IgD-negative memory B cell (primary cell): ENCODE data around the gene UTP11. TPM values are rescaled to one million over a fixed set of nuclear protein-coding genes. Genes with fewer than 3 reads are reported as not detected.

ENCODE experiments used
- H3K27ac Mint-ChIP-seq, 3 donors: one replicate each; pipeline ENCODE4 v1.8.0; 2020 to 2022; ENCODE audit warnings: mild to moderate bottlenecking in 3 of 3, mixed read lengths in 3 of 3, moderate library complexity in 1 of 3
- H3K27me3 Mint-ChIP-seq: one replicate; pipeline ENCODE4 v1.8.0; 2021; ENCODE audit warnings: mixed read lengths
- H3K36me3 Mint-ChIP-seq: one replicate; pipeline ENCODE4 v1.8.0; 2020; ENCODE audit warnings: mild to moderate bottlenecking, mixed read lengths
- H3K4me1 Mint-ChIP-seq, 3 donors: one replicate each; pipeline ENCODE4 v1.8.0; 2020 to 2022; ENCODE audit warnings: mixed read lengths in 3 of 3, mild to moderate bottlenecking in 1 of 3
- H3K4me3 Mint-ChIP-seq, 4 donors: one replicate each; pipeline ENCODE4 v1.8.0; 2020 to 2022; ENCODE audit warnings: mild to moderate bottlenecking in 4 of 4, mixed read lengths in 4 of 4, moderate library complexity in 3 of 4
- H3K9me3 Mint-ChIP-seq, 3 donors: one replicate each; pipeline ENCODE4 v1.8.0; 2020 to 2021; ENCODE audit warnings: mixed read lengths in 3 of 3, mild to moderate bottlenecking in 1 of 3
- polyA plus RNA-seq: library from polyadenylated mRNA; unstranded; fragments of 300-500 nt; fragmentation: Illumina TruSeq; gene quantifications from one replicate; pipeline ENCODE4 v1.2.3, GENCODE V29; 2021

The UTP11 gene
- polyA plus RNA-seq, 1 donor from 2014 or later: 18.9 TPM

DNA sequence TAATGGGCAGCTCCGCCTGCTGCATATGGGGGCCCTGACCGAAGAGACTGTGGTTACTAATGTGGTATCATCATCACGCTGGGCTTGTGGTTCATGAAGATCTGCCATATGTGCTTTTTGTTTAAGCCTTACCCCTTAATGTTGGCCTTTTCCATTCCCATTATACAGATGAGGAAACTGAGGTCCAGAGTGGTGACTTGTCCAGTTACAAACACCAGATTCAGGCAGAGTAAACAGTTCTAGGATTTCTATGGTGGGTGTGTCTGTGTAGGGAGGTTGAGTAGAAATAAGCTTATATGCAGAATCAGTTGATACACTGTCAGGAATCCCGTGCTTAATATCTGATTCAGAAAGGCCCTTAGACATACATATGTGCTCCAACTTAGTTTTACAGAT lies 691 bp downstream of the UTP11 start:
- peaks cover 0 to 4% (median 0%) of the 10 kb centered on the region in 3 donors for H3K9me3 Mint-ChIP-seq
- peak overlapping the region; percentile 90 to 100 (median 99) for H3K27ac Mint-ChIP-seq
- H3K27me3 Mint-ChIP-seq: no peaks in the 10 kb centered on the region
- H3K4me1 Mint-ChIP-seq: peaks cover 16 to 18% (median 18%) of the 10 kb centered on the region in 3 donors
- H3K4me3 Mint-ChIP-seq: peak overlapping the region; percentile 97 to 99 (median 98)
- H3K36me3 Mint-ChIP-seq: peaks cover 2% of the 10 kb centered on the region

GRCh38 chr1:38014171-38014570 lies 1.6 kb downstream of the UTP11 start:
- Mint-ChIP-seq H3K27ac (no peak overlapping the region), H3K4me1 (peaks cover 16 to 18% (median 18%) of the 10 kb centered on the region in 3 donors), H3K4me3 (peak overlapping the region in 3 of 4 donors; percentile 98 to 99 (median 99)), H3K27me3 (no peaks in the 10 kb centered on the region), H3K9me3 (peaks cover 0 to 4% (median 0%) of the 10 kb centered on the region in 3 donors), H3K36me3 (peaks cover 6% of the 10 kb centered on the region)

DNA sequence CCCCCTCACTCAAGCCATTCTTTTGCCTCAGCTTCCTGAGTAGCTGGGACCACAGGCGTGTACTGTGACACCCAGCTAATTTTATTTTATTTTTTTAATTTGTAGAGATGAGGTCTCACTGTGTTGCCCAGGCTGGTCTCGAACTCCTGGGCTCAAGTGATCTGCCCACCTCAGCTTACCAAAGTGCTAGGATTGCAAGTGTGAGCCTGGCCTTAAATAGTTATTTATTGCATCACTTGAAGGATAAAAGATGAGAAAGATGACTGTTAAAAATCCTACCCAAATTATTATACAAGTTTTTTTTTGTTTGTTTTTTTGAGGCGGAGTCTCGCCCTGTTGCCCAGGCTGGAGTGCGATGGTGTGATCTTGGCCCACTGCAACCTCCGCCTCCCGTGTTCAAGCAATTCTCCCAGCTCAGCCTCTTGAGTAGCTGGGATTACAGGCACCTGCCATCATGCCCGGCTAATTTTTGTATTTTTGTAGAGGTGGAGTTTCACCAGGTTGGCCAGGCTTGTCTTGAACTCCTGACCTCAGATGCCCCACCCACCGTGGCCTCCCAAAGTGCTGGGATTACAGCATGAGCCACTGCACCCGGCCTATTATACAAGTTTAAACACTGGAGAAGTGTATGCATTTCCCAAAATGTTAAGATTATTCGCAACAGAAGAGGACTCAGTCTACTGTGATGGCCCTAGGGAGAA lies 2.3 kb downstream of the UTP11 start:
- H3K9me3 Mint-ChIP-seq: peaks cover 0 to 4% (median 0%) of the 10 kb centered on the region in 3 donors
- H3K4me1 Mint-ChIP-seq: peaks cover 16 to 18% (median 18%) of the 10 kb centered on the region in 3 donors
- H3K27me3 Mint-ChIP-seq: no peaks in the 10 kb centered on the region
- H3K27ac Mint-ChIP-seq: peak overlapping the region in 1 of 3 donors; percentile 35
- H3K36me3 Mint-ChIP-seq: peaks cover 7% of the 10 kb centered on the region
- peak overlapping the region in 2 of 4 donors; percentile 66 to 84 for H3K4me3 Mint-ChIP-seq

DNA sequence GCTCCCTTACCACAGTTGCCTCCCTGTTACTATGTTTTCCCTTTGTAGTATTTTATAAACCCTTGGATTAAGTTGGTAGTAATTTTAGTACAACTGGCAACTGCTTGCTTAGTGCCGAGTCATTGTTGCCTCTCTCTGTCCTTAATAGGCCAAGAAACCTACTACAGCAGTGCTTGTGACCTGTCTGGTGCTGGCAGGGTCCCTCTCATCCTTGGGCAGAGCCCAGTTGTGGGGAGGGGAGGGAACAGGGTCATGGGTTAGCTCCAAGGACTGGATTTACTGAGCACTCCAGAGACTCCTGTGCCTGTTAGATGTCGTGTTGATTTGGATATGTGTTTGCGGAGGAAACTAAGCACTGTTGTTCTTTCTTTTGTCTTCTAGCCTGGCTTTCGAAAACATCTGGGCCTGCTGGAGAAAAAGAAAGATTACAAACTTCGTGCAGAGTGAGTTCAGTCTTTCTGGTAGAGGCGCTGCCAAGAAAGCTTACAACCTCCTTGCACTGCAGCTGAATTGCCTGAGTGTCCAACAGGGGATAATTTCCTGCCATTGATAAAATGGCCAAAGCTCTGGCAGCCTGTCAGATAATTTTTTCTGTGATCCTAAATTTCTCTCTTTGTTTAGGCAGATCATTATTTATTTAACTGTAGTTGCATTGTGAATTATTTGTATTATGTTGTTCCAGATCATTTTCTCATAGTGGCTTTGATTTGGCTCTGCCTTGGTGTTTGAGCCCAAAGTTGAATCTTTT lies 3.6 kb downstream of the UTP11 start:
- peaks cover 0 to 4% (median 0%) of the 10 kb centered on the region in 3 donors for H3K9me3 Mint-ChIP-seq
- H3K4me3 Mint-ChIP-seq: peak overlapping the region in 1 of 4 donors; percentile 12
- peaks cover 16 to 18% (median 18%) of the 10 kb centered on the region in 3 donors for H3K4me1 Mint-ChIP-seq
- H3K27me3 Mint-ChIP-seq: no peaks in the 10 kb centered on the region
- peaks cover 7% of the 10 kb centered on the region for H3K36me3 Mint-ChIP-seq
- H3K27ac Mint-ChIP-seq: no peak overlapping the region

DNA sequence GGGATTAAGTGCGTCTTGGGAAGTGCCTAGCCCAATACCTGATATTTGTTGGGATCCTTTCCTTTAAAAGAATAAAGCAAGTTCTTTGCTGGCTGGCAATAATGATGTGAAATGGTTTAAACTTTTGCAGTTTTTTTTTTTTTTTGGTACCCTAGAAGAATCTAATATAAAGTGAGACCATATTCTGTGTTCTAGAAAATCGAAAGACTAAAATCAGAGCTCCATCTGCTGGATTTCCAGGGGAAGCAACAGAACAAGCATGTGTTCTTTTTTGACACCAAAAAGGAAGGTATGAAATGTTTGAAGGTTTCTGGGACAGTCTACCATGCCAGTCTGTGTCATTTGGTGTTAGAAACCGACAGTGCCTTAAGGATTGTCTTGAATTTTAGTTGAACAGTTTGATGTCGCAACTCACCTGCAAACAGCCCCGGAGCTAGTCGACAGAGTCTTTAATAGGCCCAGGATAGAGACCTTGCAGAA lies 6.4 kb downstream of the UTP11 start:
- Mint-ChIP-seq H3K4me1 (peaks cover 0 to 6% (median 4%) of the 10 kb centered on the region in 3 donors), H3K27me3 (no peaks in the 10 kb centered on the region), H3K4me3 (peak overlapping the region in 1 of 4 donors; percentile 54), H3K36me3 (peaks cover 7% of the 10 kb centered on the region), H3K9me3 (no peaks in the 10 kb centered on the region), H3K27ac (peak overlapping the region in 1 of 3 donors; percentile 31)

DNA sequence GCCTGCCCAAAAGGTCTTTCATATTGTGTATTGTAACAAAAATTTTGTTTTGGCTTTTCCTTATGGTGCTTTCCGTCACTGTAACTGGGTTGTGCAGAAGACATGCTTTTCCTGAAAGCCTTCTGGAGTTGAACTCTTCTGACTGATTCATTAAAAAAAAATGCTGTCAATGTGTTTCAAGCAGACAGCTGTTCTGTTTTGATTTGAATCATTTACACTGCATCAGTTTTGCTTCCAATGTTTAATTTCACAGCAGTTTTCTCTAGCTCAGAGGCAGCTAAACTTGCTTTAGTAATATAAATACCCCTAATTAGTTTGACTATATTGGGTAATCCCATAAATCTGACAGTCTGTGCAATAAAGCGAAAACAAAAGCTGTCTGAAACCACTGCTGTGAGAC lies 7.9 kb downstream of the UTP11 start:
- Mint-ChIP-seq H3K36me3 (peaks cover 7% of the 10 kb centered on the region), H3K27ac (no peak overlapping the region), H3K4me3 (no peak overlapping the region), H3K9me3 (no peaks in the 10 kb centered on the region), H3K27me3 (no peaks in the 10 kb centered on the region), H3K4me1 (peaks cover 0 to under 1% (median 0%) of the 10 kb centered on the region in 3 donors)

DNA sequence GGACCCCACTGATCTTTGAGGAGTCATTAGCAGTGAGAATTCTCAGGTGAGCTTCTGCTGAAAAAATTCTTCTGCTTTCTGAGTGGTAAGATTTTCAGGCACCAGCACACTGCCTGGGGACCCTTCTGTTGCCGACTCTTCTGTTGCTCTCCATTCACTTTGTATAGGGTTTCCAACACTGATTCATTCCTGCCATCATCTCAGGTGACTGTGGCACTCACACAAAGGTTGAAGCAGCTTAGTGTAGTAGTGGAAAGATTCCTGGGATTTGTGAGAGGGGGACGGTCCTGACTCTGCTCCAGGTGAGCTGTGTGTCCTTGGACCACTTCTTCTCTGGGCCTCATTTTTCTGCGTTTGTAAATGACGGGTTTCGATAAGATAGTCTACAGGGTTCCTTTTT lies 9.4 kb downstream of the UTP11 start:
- Mint-ChIP-seq H3K4me1 (peaks cover 0 to 3% (median 0%) of the 10 kb centered on the region in 3 donors), H3K9me3 (no peaks in the 10 kb centered on the region), H3K27ac (peak overlapping the region in 1 of 3 donors; percentile 31), H3K27me3 (no peaks in the 10 kb centered on the region), H3K36me3 (peaks cover 5% of the 10 kb centered on the region), H3K4me3 (no peak overlapping the region)

- peaks cover 0 to 5% (median 2%) of the 10 kb centered on the region in 3 donors for H3K4me1 Mint-ChIP-seq
- no peaks in the 10 kb centered on the region for H3K9me3 Mint-ChIP-seq
- H3K27ac Mint-ChIP-seq: no peak overlapping the region
- no peaks in the 10 kb centered on the region for H3K27me3 Mint-ChIP-seq
- peaks cover 5% of the 10 kb centered on the region for H3K36me3 Mint-ChIP-seq
- H3K4me3 Mint-ChIP-seq: no peak overlapping the region
Observed at GRCh38 chr1:38022810-38023209, 10.3 kb downstream of the UTP11 start.

DNA sequence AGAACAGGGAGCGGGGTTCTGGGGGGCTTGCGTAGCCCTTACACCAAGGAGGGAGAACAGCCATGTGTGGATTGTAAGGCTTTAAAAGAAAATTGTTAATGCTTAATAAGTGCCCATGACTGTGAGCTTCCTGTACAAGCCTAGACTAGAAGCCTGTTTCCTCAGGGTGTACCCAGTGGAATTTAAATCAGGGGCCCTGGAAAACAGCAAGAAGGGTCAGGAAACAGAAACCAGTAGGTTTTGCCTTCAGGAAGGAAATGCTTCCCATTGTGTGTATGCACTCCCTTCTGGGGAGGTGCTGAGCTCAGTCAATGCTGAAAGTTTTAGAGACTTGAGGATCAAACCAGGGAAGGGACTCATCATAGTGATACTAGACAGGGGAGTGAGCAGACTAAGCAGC lies 12.7 kb downstream of the UTP11 start:
- H3K27ac Mint-ChIP-seq: no peak overlapping the region
- H3K4me3 Mint-ChIP-seq: no peak overlapping the region
- no peaks in the 10 kb centered on the region for H3K9me3 Mint-ChIP-seq
- no peaks in the 10 kb centered on the region for H3K36me3 Mint-ChIP-seq
- peaks cover 6 to 12% (median 11%) of the 10 kb centered on the region in 3 donors for H3K4me1 Mint-ChIP-seq
- no peaks in the 10 kb centered on the region for H3K27me3 Mint-ChIP-seq

DNA sequence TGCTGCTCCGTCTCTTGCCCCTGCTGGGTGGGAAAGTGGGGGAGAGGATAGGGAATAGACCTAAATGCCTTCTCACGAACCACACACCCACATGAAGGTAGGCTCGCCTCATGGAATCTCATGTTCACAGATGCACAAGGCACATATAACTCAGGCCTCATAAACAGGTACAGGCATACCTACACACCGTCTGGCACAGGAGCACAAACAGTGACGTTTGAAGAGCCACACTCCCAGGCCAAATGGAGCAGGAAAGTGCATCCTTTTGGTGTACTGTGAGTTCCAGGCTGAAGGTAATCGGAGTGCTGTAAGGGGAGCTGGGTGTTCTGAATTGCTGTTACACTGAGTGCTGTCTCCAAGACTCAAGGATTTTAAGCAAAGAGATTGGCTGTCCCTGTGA lies 13.1 kb downstream of the UTP11 start:
- Mint-ChIP-seq H3K9me3 (no peaks in the 10 kb centered on the region), H3K27me3 (no peaks in the 10 kb centered on the region), H3K36me3 (no peaks in the 10 kb centered on the region), H3K4me3 (no peak overlapping the region), H3K4me1 (peaks cover 6 to 15% (median 11%) of the 10 kb centered on the region in 3 donors), H3K27ac (no peak overlapping the region)

DNA sequence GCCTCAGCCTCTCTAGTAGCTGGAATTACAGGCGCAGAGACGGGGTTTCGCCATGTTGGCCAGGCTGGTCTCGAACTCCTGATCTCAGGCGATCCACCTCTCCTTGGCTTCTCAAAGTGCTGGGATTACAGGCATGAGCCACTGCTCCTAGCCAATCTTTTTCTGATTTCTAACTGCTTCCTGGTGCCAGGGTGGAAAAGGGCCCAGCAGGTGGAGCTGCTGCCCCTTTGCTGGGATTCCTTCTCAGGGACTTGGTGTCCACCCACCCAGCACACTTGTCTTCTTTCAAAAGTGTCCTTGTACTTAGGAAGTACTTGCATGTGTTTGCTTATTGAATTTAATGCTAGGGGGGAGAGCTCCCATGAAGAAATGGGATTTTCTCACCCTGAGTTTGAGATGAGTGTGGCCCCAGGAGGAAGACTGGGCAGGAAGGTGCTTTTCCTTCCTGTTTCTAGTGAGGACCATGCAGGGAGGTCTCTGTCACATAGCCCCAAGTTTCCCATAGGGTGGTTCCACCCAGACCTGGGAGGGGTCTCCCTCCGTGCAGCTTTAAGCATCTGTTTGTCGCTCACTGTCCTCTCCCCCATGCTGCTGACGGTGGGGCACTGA lies 14.2 kb downstream of the UTP11 start:
- H3K4me1 Mint-ChIP-seq: peaks cover 6 to 18% (median 11%) of the 10 kb centered on the region in 3 donors
- no peaks in the 10 kb centered on the region for H3K27me3 Mint-ChIP-seq
- H3K27ac Mint-ChIP-seq: peak overlapping the region in 1 of 3 donors; percentile 76
- no peaks in the 10 kb centered on the region for H3K9me3 Mint-ChIP-seq
- H3K36me3 Mint-ChIP-seq: no peaks in the 10 kb centered on the region
- peak overlapping the region in 1 of 4 donors; percentile 52 for H3K4me3 Mint-ChIP-seq

DNA sequence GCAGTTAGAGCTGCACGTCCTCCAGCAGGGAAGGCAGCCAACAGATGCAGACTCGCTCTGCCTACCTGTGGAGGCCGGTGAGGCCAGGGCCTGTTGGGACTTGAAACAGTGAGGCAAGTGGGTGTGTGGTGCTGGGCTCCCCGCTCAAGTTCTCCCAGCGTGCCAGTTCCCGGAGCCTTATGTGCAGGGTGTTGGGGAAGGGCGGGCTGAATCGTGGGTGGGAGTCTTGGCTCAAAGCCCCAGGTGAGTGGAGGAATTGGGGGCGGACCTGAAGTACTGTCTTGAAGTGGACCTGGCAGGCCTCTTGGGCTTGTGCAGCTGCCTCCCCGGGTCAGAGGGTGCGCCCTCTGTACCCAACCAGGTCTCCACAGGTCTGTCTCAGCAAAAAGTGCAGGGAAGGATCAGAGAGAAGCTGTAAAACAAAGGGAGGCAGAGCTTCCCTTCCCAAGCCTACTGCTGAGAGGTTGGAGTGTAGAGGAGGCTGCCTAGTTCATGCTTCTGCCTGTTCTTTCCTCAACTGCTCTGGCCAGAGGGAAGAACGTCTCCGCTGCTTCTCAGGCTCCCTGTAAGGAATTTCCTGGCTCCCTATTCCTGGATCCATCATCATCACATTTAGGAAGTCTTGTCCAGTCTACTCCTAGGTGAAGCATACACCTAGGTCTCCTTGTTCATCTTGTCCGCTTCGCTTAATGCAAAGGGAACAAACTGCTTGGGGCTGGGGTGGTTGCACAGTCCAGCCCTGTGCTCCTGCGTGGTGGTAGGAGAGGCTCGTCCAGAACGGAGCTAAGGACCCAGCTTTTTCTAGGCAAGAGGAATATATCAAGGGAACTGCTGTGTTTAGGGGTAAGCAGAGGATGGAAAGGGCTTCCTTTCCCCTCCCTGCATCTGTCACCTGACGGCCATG lies 14.9 kb downstream of the UTP11 start:
- H3K27me3 Mint-ChIP-seq: no peaks in the 10 kb centered on the region
- peaks cover 6 to 18% (median 11%) of the 10 kb centered on the region in 3 donors for H3K4me1 Mint-ChIP-seq
- H3K36me3 Mint-ChIP-seq: no peaks in the 10 kb centered on the region
- H3K27ac Mint-ChIP-seq: no peak overlapping the region
- peak overlapping the region in 1 of 4 donors; percentile 27 for H3K4me3 Mint-ChIP-seq
- H3K9me3 Mint-ChIP-seq: no peaks in the 10 kb centered on the region

DNA sequence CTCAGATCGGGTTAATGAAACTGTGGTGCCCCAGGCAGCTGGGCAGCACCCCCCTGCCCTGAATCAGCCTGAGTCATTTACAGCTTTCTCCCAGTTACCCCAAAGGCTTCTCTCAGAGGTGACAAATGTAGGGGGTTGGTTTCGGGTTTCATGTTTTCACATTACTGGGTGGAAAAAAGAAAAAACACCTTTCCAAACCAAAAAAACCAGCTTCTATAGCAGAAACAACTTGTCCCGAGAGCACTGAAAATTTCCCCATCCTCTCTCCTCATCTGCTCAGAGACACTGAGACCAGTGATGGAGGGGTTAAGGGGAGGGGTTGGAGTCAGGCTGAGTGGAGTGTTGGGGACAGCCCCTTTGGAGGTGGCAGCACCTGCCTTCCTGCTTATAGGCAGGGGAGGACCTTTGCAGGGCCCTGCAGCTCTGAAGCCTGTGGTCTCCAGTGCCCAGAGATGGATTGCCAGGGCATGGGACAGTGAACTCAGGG lies 15.6 kb downstream of the UTP11 start:
- Mint-ChIP-seq H3K27me3 (no peaks in the 10 kb centered on the region), H3K9me3 (no peaks in the 10 kb centered on the region), H3K27ac (no peak overlapping the region), H3K4me3 (peak overlapping the region in 1 of 4 donors; percentile 27), H3K4me1 (peaks cover 6 to 18% (median 11%) of the 10 kb centered on the region in 3 donors), H3K36me3 (no peaks in the 10 kb centered on the region)

GRCh38 chr1:38028671-38029070 lies 16.1 kb downstream of the UTP11 start:
- Mint-ChIP-seq H3K36me3 (no peaks in the 10 kb centered on the region), H3K27me3 (no peaks in the 10 kb centered on the region), H3K27ac (no peak overlapping the region), H3K9me3 (no peaks in the 10 kb centered on the region), H3K4me3 (no peak overlapping the region), H3K4me1 (peaks cover 6 to 18% (median 11%) of the 10 kb centered on the region in 3 donors)
